Liver (tissue), 3 donors: ENCODE data around the gene CNRIP1.

ENCODE experiments used
- CTCF ChIP-seq: fragments of 150-350 bp; IDR thresholded peaks from 2 replicates; pipeline ENCODE4 v1.5.1; 2017; ENCODE audit warnings: improper control_type of control experiment, low read depth, low read length; ENCODE audit not compliant: missing input control
- MAX ChIP-seq: IDR thresholded peaks from 2 replicates; pipeline ENCODE4 v1.6.1; 2016; ENCODE audit warnings: antibody characterized with exemption
- RAD21 ChIP-seq, 2 donors: IDR thresholded peaks; 2 replicates each; pipeline ENCODE4 v1.6.1; 2016; ENCODE audit warnings: antibody characterized with exemption in 2 of 2, mild to moderate bottlenecking in 2 of 2
- RXRA ChIP-seq, 2 donors: IDR thresholded peaks; 2 replicates each; pipeline ENCODE4 v1.6.1; 2017 to 2018; ENCODE audit warnings: antibody characterized with exemption in 2 of 2, mild to moderate bottlenecking in 1 of 2
- SP1 ChIP-seq: IDR thresholded peaks from 2 replicates; pipeline ENCODE4 v1.6.1; 2018; ENCODE audit warnings: antibody characterized with exemption, mild to moderate bottlenecking
- ZBTB33 ChIP-seq: IDR thresholded peaks from 2 replicates; pipeline ENCODE4 v1.6.1; 2016; ENCODE audit warnings: antibody characterized with exemption
- donor health status: healthy.
- donor health status: healthy.

GRCh38 chr2:68246396-68246795 is 73.4 kb downstream of the CNRIP1 start:
- TF ChIP-seq RAD21 (IDR thresholded peaks at IDR 0.05) (no peak), CTCF (no peak), ZBTB33 (no peak), MAX (no peak), RXRA (IDR thresholded peaks at IDR 0.05) (no peak), SP1 (no peak)
